Peyer's patch (tissue), 4 donors: ENCODE measurements around the gene PPP1R3D.

Experiments used
- POLR2A ChIP-seq, 2 donors: fragments of 450-650 bp; IDR thresholded peaks; one replicate each; pipeline ENCODE4 v1.5.1; 2017; ENCODE audit warnings: antibody characterized with exemption in 2 of 2, mild to moderate bottlenecking in 2 of 2, moderate library complexity in 2 of 2
- TF ChIP-seq, protein P1 (sequence below), 6 experiments: fragments of 450-650 bp in 4 of 6; fragments of 200-600 bp in 2 of 6; sonication (generic) in 1 of 6; IDR thresholded peaks; one replicate each; pipeline ENCODE4 v1.5.1; 2017 to 2019; ENCODE audit warnings: antibody characterized with exemption in 6 of 6, mild to moderate bottlenecking in 3 of 6, moderate library complexity in 1 of 6

DNA sequence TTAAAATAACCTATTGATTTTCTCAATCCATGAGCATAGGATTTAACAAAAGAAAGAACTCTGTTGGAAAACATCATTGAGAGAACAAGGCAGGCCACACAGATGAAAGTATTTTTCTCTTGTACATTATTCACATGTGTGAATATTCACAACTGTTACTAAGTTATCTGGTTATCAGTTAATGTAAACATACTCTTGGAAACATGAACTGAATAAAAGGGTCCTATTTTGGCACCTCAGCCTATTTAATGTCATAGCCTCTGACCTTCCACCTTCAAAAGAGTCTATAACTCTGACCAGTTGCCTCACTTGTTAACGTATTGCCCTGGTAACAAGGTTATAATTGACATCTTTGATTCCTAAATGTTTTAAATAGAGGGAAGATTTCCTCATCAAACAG lies 14.7 kb downstream of the PPP1R3D start:
- TF ChIP-seq, protein P1, sequence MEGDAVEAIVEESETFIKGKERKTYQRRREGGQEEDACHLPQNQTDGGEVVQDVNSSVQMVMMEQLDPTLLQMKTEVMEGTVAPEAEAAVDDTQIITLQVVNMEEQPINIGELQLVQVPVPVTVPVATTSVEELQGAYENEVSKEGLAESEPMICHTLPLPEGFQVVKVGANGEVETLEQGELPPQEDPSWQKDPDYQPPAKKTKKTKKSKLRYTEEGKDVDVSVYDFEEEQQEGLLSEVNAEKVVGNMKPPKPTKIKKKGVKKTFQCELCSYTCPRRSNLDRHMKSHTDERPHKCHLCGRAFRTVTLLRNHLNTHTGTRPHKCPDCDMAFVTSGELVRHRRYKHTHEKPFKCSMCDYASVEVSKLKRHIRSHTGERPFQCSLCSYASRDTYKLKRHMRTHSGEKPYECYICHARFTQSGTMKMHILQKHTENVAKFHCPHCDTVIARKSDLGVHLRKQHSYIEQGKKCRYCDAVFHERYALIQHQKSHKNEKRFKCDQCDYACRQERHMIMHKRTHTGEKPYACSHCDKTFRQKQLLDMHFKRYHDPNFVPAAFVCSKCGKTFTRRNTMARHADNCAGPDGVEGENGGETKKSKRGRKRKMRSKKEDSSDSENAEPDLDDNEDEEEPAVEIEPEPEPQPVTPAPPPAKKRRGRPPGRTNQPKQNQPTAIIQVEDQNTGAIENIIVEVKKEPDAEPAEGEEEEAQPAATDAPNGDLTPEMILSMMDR (IDR thresholded peaks at IDR 0.05): no peak
- no peak for TF ChIP-seq POLR2A (IDR thresholded peaks at IDR 0.05)
